Measurements from ENCODE around the gene RPL18A.
"Not testable (repeated sequence)": the region's sequence is repeated elsewhere in the genome, so short reads cannot be mapped to it uniquely, and the experiment has no call there.

Gene RPL18A

DNA sequence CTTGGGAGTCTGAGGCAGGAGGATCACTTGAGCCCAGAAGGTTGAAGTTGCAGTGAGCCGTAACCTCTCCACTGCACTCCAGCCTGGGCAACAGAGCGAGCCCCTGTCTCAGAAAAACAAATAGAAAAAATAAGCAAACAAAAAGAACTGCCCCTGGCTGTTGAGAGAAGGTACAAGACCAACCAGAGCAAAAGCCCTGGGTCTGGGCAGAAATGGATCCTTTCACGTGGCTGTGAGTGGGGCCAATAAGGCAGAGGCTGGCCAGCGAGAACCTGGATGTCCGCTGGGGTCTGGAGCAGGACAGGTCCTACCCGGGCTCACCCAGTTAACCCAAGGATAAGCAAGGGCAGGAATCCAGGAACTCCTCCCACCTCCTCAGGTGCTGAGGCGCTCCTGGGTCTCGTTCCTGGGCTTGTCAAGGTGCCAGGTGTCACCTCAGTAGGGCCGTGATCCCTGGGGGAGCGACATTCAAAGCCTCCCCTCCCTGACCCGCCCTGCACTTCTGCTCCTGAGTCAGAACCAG is 7.3 kb downstream of the RPL18A start:
- DNase-seq, result no peak

DNA sequence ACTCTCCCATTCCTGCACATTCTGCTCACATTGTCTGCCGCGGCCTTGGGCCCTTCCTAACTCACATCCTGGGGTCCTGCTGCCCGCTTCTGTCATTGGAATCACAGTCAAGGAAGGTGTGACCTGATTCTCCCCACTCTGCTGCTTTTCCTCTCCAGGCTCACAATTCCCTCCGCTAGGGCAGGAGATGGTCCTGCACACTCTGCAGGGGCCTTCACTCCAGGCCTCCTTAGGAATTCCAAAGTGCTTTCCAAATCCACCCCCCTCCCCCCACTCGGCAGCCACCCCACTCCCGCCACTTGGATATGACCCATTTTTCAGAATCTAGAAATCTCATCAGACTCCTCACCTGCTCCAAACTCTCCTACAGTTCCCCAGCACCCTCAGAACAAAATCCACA is 9.0 kb downstream of the RPL18A start:
- no peak for DNase-seq

DNA sequence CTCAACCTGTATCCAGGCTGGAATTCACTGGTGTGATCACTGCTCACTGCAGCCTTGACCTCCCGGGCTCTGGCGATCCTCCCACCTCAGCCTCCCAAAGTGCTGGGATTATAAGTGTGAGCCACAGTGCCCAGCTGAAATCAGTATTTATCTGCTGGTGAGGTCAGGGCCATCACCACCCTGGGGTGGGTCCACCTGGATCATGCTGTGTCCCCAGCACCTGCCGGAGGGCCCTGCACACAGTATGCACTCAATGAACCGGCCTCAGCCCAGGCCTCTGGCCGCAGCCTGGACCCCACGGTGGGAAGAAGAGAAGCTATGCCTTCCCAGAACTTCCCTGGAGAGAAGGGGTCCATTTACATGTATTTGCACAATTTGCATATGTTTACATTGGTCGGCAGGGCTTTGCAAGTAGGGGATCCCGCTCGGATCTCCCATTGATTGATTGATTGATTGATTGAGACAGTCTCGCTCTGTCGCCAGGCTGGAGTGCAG is 9.5 kb downstream of the RPL18A start:
- no peak for DNase-seq

DNA sequence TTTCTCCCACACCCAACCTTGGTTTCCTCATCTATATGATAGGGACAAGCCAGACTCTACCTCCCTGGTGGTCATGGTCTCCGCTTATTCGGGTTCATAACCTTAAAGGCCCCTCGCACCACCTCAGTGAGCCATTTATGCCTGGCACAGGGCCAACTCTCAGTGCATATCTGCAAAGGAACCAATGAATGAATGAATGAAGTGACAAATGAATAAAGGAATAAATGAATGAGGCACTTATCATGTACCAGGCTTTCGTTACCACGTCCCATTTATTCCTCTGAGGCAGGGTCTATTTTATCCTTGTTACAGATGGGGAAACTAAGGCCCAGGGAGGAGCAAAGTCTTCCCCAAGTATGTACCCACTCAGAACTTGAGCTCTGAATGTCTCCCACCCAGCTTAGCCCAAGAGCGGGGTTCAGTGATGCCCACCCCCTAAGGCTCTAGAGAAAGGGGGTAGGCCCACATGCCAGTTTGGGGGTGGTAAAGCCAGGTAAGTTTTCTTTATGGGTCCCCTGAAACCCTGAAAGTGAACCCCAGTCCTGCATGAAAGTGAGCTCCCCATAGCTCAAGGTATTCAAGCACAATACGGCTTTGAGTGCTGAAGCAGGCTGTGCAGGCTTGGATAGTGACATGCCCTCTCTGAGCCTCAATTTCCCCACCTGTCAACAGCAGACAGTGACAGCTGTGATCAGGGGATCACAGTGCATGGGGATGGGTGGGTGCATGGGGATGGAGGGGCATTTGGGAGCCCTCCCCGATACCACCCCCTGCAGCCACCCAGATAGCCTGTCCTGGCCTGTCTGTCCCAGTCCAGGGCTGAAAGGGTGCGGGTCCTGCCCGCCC is 11.5 kb downstream of the RPL18A start:
- no peak for DNase-seq

DNA sequence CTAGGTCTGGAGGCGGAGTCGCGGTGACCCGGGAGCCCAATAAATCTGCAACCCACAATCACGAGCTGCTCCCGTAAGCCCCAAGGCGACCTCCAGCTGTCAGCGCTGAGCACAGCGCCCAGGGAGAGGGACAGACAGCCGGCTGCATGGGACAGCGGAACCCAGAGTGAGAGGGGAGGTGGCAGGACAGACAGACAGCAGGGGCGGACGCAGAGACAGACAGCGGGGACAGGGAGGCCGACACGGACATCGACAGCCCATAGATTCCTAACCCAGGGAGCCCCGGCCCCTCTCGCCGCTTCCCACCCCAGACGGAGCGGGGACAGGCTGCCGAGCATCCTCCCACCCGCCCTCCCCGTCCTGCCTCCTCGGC is 12.2 kb downstream of the RPL18A start, which contains the start of gene SLC5A5:
SLC5A5 (plus strand) TSS at position 68 of the 373 bp plus-strand sequence. CDS start 375 bp downstream, outside the sequence.
- no peak for DNase-seq

DNA sequence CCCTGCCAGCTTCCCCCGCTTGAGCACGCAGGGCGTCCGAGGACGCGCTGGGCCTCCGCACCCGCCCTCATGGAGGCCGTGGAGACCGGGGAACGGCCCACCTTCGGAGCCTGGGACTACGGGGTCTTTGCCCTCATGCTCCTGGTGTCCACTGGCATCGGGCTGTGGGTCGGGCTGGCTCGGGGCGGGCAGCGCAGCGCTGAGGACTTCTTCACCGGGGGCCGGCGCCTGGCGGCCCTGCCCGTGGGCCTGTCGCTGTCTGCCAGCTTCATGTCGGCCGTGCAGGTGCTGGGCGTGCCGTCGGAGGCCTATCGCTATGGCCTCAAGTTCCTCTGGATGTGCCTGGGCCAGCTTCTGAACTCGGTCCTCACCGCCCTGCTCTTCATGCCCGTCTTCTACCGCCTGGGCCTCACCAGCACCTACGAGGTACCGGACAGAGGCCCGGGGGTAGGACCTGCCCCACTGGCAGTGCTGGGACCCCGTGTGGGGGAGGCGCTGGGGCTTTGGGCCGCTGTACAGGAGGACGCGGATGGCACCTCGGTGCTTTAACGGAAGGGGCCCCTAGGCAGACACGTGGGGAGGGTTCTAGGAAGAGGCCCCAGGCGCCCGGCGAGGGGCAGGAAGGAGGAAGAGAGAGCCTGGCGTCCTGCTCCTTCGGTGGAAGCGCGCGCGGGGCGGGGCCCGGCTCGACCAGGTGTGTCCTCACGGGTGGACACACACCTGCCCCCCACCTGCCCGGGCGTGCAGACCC is 12.7 kb downstream of the RPL18A start:
- no peak for DNase-seq

DNA sequence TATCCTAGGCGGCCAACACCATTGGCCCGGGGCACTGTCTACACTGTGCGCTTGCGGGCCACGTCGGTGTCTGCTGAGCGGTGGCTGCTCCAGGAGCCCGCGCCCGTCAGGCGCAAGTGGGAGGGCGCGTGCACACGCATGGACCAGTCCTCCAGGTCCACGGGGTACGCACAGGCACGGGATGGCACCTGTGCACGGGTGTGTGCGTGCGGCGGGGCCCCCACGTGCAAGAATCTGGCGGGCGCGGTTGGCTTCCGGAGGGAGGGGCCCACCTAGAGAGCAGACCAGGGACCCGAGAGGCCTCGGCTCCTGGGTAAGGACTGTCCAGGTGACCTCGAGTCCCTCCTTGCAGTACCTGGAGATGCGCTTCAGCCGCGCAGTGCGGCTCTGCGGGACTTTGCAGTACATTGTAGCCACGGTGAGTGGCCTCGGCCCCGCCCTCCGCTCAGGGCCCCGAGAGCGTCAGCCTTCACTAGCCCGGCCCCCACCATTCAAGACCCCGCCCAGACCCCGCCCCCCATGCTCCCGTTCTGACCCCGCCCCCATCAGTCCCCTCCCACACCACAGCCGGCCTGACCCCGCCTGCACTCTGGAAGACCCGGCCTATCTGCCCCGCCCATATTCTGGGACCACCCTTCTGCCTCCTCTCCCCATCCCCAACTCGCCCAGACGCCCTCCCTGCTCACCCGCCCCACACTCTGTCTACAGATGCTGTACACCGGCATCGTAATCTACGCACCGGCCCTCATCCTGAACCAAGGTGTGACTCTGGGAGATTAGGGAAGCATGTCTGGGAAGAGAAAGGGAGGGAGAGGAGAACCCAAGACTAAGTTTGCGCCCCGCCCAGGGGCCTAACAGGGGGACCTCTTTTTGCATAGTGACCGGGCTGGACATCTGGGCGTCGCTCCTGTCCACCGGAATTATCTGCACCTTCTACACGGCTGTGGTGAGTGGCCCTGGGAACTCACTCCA is 14.4 kb downstream of the RPL18A start:
- peak; percentile 63 for DNase-seq

DNA sequence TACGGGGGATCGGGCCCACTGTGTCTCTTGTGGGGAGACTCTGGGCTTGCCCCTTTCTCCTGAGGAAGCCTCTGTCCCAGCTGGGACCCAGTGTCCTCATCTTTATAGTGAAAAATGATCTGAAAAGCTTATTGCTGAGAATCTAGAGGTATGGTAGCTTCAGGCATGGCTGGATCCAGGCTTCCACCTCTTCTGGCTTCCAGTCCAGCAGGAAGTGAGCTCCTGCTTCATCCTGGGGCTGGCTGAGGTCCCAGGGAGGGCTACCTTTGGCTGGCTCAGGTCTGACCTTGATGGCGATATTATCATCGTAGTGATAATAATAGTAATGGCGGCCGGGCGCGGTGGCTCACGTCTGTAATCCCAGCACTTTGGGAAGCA is 15.0 kb downstream of the RPL18A start:
- DNase-seq, result no peak

DNA sequence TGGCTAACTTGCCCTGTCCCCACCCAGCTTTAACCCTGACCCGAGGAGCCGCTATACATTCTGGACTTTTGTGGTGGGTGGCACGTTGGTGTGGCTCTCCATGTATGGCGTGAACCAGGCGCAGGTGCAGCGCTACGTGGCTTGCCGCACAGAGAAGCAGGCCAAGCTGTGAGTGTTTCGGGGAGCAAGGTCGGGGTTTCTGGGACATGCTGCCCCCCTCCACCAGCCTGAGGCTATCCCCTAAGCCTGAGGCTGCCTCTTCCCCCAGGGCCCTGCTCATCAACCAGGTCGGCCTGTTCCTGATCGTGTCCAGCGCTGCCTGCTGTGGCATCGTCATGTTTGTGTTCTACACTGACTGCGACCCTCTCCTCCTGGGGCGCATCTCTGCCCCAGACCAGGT is 18.0 kb downstream of the RPL18A start:
- DNase-seq, result no peak

DNA sequence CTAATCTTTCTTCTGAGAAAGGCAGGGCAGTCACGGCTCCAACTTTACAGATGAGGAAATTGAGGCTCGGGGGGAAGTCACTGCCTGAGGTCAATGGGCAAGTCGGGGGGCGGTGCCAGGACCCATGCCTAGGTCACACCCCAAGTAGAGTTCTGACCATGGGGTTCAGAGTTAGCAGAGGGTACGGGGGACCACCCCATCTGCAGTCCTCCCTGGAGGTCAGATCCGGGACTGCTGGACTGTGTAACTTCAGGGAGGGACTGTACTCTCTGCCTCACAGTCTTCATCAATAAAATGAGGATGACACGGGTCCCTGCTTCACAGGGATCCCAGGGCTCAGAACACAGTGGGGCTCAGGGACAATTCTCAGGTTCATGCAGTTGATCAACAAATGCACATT is 19.8 kb downstream of the RPL18A start:
- DNase-seq, result no peak

DNA sequence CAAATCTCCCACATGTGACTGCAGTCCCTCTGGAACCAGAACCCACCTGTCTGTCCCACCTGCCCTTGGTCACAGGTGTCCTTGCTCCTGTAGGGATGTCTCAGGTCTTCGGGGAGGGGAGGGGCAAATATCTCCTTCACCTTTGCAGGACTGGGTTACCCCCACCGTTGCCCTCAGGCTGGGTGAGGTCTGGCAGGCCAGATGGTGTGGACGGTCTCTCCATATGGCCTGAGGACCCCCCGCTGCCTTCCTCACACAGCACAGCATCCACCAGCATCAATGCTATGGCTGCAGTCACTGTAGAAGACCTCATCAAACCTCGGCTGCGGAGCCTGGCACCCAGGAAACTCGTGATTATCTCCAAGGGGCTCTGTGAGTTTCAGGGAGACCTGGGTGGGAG is 22.0 kb downstream of the RPL18A start:
- no peak for DNase-seq

DNA sequence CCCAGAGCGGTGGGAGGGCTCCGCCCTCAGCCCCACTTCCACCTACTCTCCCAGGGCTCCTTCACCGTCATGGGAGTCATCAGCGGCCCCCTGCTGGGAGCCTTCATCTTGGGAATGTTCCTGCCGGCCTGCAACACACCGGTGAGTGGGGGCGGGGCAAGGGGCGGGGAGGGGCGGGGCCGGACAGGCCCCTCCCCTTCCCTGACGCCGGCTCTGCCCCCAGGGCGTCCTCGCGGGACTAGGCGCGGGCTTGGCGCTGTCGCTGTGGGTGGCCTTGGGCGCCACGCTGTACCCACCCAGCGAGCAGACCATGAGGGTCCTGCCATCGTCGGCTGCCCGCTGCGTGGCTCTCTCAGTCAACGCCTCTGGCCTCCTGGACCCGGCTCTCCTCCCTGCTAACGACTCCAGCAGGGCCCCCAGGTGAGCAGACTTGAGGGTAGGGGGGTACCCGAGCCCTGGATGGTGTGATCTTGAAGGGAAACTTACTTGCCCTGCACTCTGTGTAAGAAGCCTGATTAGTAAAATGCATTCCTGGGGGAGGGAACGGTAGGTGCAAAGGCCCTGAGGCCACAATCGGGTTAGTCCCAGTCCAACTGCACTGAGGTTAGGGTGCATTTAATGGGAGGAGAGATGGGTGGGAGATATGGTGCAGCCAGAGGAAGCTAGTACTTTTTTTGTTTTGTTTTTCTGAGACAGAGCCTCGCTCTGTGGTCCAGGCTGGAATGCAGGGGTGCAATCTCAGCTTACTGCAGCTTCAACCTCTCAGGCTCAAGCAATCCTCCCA is 24.1 kb downstream of the RPL18A start:
- no peak for DNase-seq

DNA sequence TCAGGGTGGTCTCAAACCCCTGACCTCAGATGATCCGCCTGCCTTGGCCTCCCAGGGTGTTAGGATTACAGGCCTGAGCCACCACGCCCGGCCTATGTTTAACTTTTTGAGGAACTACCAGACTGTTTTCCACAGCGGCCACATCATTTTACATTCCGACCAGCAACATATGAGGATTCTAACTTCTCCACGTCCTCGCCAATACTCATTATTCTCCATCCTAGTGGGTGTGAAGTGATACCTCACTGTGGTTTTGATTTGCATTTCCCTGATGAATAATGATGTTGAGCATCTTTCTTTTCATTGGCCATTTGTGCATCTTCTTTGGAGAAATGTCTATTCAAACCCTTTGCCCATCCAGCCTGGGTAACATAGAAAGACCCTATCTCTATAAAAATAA is 26.8 kb downstream of the RPL18A start:
- no peak for DNase-seq

DNA sequence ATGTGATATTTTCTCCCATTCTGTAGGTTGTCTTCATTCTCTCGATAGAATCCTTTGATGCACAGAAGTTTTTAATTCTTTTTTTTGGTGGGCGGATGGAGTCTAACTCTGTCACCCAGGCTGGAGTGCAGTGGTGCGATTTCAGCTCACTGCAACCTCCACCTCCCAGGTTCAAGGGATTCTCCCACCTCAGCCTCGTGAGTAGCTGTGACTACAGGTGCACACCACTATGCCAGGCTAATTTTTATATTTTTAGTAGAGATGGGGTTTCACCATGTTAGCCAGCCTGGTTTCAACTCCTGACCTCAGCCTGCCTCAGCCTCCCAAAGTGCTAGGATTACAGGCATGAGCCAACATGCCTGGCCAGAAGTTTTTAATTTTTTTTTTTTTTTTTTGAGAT is 27.5 kb downstream of the RPL18A start:
- not testable (repeated sequence) for DNase-seq

DNA sequence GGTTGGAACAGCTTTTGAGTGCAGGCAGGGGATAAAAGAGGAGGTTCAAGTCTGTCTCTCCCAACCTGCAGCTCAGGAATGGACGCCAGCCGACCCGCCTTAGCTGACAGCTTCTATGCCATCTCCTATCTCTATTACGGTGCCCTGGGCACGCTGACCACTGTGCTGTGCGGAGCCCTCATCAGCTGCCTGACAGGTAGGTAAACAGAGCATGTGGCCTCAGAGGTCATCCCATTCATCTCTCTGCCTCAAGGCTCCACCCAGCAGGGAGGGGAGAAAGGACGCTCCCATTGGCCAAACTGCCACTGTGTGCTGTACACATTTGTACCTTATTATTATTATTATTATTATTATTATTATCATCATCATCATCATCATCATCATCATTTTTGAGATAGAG is 28.6 kb downstream of the RPL18A start:
- no peak for DNase-seq

DNA sequence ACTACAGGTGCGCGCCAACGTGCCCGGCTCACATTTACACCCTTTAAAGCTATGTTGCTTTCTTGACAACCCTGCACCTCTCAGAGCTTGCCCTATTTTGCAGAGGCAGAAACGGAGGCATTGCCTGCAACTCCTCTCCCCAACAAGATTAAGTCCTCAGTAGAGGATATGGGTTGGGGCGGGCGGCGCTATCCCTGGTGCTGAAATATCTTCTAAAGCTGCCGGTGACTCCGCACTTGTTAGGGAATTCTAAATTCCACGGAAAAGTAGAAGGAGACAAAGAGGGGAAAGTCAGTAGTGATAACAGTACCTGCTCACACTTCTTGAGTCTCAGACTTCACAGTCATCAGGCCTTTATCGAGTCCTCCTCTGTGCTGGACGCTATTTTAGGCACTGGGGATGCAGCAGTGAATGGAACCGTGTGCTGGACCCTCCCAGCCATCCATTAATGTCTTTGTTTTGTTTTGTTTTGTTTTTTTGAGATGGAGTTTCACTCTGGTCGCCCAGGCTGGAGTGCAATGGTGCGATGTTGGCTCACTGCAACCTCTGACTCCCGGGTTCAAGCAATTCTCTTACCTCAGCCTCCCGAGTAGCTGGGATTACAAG is 30.0 kb downstream of the RPL18A start:
- DNase-seq, result no peak

DNA sequence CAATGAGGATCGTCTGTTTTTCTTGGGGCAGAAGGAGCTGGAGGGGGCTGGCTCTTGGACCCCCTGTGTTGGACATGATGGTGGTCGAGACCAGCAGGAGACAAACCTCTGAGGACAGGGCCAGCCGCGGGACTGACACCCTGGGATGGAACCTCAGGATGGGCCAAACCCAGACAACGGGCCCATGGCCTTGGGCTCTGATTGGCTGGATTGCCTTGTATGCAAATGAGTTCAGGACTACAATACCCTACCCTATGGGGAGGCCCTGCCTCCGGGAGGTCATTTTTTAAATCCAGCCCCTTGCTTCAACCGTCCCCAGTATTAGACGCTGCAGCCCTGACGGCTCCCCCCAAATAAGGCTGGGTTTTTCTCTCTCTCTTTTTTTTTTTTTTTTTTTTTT is 34.1 kb downstream of the RPL18A start:
- DNase-seq, result no peak

DNA sequence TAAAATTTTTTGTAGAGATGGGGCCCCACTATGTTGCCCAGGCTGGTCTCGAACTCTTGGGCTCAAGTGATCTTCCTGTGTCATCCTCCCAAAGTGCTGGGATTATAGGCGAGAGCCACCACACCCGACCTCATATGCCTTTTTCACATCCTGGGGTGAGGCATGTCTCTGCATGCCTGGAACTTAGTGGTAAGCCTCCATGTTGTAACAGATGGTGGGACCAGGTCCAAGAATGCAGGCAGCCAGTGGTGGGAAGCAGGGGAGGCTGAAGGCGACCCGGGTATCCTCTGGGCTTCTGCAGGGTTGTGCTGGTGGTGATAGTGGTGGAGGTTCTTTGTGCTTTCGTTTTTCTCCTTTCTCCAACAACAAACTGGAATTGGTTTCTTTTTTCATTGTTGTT is 43.0 kb downstream of the RPL18A start:
- no peak for DNase-seq

DNA sequence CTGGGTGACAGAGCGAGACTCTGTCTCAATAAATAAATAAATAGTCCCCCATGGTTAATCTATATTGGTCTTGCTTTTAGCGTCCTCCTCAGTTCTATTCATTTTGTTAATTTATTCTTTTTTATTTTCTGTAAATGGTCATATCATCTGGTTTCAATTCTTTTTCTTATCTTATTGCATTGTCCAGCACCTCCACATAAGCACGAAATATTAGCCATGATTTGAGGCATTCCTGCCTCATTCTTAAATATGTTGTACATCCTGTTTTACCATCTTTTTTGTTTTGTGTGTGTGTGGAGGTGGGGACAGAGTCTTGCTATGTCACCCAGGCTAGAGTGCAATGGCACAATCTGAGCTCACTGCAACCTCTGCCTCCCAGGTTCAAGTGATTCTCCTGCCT is 48.5 kb downstream of the RPL18A start:
- no peak for DNase-seq

DNA sequence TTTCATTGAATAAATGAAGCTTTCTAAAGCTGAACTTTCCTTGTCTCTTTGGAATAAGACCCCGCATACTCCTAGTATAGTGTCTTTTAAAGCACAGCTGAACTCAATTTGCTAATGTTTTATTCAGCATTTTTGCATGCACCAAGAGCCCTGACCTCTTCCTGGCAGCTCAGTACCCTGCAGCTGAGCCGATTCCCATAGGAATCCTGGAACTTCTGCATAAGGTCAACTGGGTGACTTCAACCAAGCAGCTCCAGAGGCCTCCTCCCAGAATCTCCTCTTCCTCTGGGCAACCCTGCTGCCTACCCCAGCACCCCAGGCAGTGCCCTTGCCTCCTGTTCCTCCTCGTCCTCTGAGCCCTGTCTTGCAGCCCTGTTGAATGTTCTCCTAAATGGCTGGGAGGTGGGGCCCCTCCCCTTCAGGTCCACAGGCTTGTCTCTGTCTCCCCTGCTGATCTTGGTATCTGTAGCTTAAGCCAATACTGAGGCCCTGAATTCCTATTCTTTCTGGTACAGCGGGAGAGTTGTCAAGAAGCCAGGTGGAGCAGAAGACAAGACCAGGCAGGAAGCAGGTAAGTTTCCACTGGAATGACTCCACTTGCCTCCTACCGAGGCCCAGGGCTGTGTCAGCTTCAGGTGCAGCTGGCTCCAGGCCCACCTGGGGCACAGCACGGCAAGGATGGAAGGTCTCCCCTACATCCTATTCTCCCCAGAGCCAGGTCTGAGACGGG is 49.5 kb downstream of the RPL18A start:
- no peak for DNase-seq

Data from activated T-cell treated with anti-CD3 and anti-CD28 coated beads for 4 hours (primary cell).